Hematopoietic multipotent progenitor cell treated with erythropoietin and hydrocortisone succinate and interleukin-3 and kit ligand, for 8 days (in vitro differentiated cells): ENCODE measurements around the gene SLC44A3.
"Not testable (repeated sequence)": the region's sequence is repeated elsewhere in the genome, so short reads cannot be mapped to it uniquely, and the experiment has no call there.

Experiments
- DNase-seq: peaks from one replicate; pipeline ENCODE4 v3.0.0-alpha.2; 2015

Gene SLC44A3

DNA sequence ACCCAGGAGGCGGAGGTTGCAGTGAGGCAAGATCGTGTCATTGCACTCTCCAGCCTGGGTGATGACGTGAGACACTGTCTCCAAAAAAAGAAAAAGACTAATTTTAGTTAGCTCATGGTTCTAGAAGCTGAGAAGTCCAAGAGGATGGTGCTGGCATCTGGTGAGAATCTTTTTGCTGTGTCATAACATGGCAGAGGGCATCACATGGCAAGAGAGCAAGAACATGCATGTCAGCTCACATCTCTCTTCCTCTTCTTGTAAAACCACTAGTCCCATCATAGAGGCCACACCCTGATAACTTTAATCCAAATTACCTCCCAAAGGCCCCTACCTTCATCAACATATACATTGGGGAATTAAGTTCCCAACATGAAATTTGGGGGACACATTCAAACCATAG, 120.6 kb downstream of the SLC44A3 start:
- peak; percentile 12 for DNase-seq

DNA sequence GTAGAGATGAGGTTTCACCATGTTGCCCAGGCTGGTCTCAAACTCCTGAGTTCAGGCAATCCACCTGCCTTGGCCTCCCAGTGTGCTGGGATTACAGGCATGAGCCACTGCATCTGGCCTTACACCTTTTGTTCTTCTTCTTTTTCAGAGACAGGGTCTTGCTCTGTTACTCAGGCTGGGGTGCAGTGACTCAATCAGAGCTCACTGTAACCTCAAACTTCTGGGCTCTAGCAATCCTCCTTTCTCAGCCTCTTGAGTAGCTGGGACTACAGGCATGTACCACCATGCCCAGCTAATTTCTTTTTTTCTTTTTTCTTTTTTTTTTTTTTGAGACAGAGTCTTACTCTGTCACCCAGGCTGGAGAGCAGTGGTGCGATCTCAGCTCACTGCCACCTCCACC, 121.3 kb downstream of the SLC44A3 start:
- not testable (repeated sequence) for DNase-seq

DNA sequence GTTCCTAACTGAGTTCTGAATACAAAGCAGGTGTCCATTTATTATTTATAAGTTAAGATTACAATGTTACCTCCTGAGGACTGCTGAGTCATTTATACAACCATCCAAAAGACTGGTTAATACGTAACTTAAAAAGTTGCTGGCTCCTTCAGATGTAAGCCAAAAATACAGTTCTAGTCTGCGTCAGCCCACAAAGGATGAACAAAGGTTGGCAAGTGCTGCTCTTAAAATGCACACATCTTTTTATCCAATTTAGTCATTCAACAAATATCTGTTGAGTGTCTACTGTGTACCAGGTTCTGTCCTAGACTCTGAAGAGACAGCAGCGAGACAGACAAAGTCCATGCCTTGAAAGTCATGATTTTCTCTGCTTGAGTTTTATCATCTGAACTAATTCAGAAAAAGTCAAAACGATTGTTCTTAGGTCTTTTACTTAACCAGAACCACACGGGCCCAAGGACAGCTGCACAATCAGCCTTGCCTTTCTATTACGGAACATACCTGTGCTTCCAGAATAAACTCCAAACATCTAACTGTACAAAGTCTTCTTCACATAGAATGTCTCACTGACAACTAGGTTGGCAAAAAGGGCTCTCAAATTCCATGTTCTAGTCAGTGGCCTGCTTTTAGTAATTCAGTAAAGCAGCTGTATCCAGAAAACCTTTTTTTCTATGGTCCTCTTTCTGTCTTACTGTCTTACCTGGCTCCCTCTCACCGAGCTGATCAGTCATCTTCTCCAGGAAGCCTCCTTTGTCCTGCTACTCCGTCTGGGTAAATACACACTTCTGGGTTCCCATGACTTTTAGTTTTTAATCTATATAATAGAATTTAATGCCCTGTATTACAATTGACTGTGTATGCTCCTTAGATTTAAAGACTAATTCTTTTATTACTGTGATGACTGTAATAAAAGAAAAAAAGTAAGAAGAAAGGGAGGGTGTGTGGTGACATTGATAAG, 122.3 kb downstream of the SLC44A3 start:
- DNase-seq = no peak
